Thymus (tissue), 11 donors: ENCODE results near the gene AMACR. TPM values are rescaled to one million over a fixed set of nuclear protein-coding genes. Genes with fewer than 3 reads are reported as not detected.
"Not testable (repeated sequence)": the region's sequence is repeated elsewhere in the genome, so short reads cannot be mapped to it uniquely, and the experiment has no call there.

Experiments
- DNase-seq, 9 donors: peaks; one replicate each; pipeline ENCODE4 v3.0.0-alpha.2; 2013; ENCODE audit warnings: low spot score in 9 of 9, low read depth in 6 of 9, missing footprints in 1 of 9
- H3K27ac ChIP-seq, 2 donors: one replicate each; pipeline ENCODE4 v1.5.1; 2013; ENCODE audit warnings: control low read depth in 1 of 2, low read depth in 1 of 2, low read length in 1 of 2, mild to moderate bottlenecking in 1 of 2, moderate library complexity in 1 of 2
- H3K27me3 ChIP-seq, 2 donors: one replicate each; pipeline ENCODE4 v1.5.1; 2013; ENCODE audit warnings: low read length in 1 of 2; ENCODE audit not compliant: control insufficient read depth in 2 of 2, insufficient read depth in 1 of 2
- H3K36me3 ChIP-seq, 2 donors: one replicate each; pipeline ENCODE4 v1.5.1; 2013; ENCODE audit warnings: low read length in 1 of 2, mild to moderate bottlenecking in 1 of 2, moderate library complexity in 1 of 2; ENCODE audit not compliant: control insufficient read depth in 2 of 2, insufficient read depth in 2 of 2
- H3K4me1 ChIP-seq, 2 donors: one replicate each; pipeline ENCODE4 v1.5.1; 2013; ENCODE audit warnings: low read length in 2 of 2; ENCODE audit not compliant: control insufficient read depth in 2 of 2, insufficient read depth in 2 of 2
- H3K4me3 ChIP-seq, 2 donors: one replicate each; pipeline ENCODE4 v1.5.1; 2013; ENCODE audit warnings: low read length in 2 of 2, control low read depth in 1 of 2, mild to moderate bottlenecking in 1 of 2
- H3K9me3 ChIP-seq, 2 donors: one replicate each; pipeline ENCODE4 v1.5.1; 2013; ENCODE audit warnings: low read length in 1 of 2, mild to moderate bottlenecking in 1 of 2; ENCODE audit not compliant: control insufficient read depth in 2 of 2, insufficient read depth in 1 of 2
- WGBS: extraction: QIAGEN DNeasy Blood & Tissue Kit; methylation state at CpG from one replicate; pipeline ENCODE4 v1.1.7; 2013; 5-methylcytosine and 5-hydroxymethylcytosine counted together
- polyA plus RNA-seq: library from polyadenylated mRNA; stranded (reverse); fragments of 200-250 nt; gene quantifications from one replicate; pipeline ENCODE4 v1.2.3, GENCODE V29; 2013
- total RNA-seq: library from RNA; stranded (reverse); fragments of 120-200 nt; gene quantifications from one replicate; pipeline ENCODE4 v1.2.4, GENCODE V29; 2013
- donor health status: healthy.

The AMACR gene
- total and polyA plus RNA-seq, 2 donors = 7.5 to 7.8 TPM

DNA sequence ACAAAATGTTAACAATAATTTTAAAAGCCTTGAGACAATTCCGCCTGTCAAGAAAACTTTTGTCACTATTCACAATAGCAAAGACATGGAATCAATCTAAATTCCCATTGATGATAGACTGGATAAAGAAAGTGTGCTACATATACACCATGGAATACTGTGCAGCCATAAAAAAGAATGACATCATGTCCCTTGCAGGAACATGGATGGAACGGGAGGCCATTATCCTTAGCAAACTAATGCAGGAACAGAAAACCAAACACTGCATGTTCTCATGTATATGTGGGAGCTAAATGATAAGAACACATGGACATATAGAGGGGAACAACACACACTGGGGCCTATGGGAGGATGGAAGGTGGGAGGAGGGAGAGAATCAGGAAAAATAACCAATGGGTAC lies 22.7 kb upstream of the AMACR start:
- not testable (repeated sequence) for H3K27ac ChIP-seq, H3K4me1 ChIP-seq, H3K27me3 ChIP-seq, H3K4me3 ChIP-seq, H3K9me3 ChIP-seq, DNase-seq
- 97% methylated on average over 2 of the region's 2 CpGs for WGBS
- H3K36me3 ChIP-seq = peaks cover 19 to 28% of the 10 kb centered on the region in 2 donors

DNA sequence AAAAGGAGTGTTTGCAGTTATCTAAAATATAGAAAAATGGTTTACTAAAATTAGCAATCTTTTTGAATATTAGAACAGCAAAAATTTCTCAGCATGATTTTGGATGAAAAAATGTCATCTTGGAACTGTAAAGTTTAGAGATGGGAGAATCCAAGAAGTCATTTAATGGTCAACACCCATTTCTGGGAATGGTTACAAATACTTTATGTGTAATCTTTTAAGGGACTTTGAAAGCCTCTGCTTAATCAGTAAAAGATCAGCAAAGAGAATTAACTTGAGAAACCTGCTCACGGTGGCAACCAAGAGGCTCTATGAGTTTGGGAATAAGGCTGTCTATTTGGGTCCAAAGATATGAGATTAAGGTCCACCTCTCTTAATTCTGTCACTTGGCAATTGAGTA lies 22.2 kb upstream of the AMACR start:
- Histone ChIP-seq H3K27me3 (no peaks in the 10 kb centered on the region), H3K9me3 (no peaks in the 10 kb centered on the region), H3K4me3 (no peak overlapping the region), H3K36me3 (peaks cover 13 to 23% of the 10 kb centered on the region in 2 donors), H3K27ac (no peak overlapping the region), H3K4me1 (no peaks in the 10 kb centered on the region)
- 99% methylated on average over 1 of the region's 1 CpG for WGBS
- no peak for DNase-seq

DNA sequence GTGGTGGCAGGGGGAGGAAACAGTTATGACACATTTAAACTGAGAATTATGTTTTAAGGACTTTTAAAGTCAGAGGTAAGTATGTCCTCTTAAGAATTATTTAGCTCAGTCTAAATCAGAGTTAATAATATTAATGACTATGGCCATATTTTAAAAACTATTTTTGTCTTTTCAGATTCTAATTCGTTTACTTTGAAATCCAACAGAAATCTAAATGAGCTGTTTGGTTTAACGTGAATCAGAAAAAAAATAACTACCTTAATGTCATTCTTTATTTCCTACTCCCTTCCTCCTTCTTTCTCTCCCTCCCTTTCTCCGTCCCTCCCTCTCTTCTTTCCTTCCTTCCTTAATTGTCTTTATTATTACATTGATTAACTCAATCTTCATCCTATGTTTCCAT lies 20.5 kb upstream of the AMACR start:
- Histone ChIP-seq H3K9me3 (no peaks in the 10 kb centered on the region), H3K4me1 (no peaks in the 10 kb centered on the region), H3K36me3 (peaks cover 10 to 24% of the 10 kb centered on the region in 2 donors), H3K27me3 (no peaks in the 10 kb centered on the region), H3K27ac (no peak overlapping the region), H3K4me3 (no peak overlapping the region)
- 92% methylated on average over 3 of the region's 3 CpGs for WGBS
- DNase-seq = no peak

DNA sequence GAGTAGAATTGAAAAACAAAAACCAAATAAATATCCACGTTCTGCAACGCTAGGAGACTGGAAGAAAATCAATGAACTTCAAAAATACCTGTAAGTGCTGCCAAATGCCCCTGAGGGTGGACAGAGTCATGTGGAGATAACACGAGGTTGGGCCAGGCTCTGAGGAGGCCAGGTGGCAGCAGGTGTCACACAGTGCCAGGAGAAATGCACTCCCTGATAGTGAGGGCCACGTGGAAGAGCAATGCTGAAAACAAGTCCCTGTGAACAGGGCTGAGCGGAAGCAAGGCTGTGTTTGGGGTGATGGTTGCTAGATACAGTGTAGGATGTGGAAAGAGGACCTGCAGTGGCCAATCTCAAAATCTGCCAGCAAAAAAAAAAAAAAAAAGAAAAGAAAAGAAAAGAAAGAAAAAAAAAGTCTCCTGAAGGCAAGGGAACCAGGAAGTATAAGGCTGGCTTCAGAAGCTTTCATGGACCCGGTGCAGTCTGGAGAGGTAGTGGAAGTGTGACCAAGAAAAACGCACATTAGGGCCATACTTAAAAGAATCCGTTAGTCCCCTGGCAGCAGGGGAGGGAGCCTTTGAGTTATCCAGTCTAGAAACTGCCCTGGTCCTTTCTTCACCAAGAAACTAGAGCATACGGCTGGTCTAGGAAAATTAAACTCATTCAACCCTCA lies 18.4 kb upstream of the AMACR start:
- Histone ChIP-seq H3K36me3 (peaks cover 6 to 20% of the 10 kb centered on the region in 2 donors), H3K27ac (no peak overlapping the region), H3K9me3 (no peaks in the 10 kb centered on the region), H3K27me3 (no peaks in the 10 kb centered on the region), H3K4me1 (peaks cover 5 to 12% of the 10 kb centered on the region in 2 donors), H3K4me3 (no peak overlapping the region)
- DNase-seq = no peak
- WGBS = 97% methylated on average over 9 of the region's 9 CpGs

DNA sequence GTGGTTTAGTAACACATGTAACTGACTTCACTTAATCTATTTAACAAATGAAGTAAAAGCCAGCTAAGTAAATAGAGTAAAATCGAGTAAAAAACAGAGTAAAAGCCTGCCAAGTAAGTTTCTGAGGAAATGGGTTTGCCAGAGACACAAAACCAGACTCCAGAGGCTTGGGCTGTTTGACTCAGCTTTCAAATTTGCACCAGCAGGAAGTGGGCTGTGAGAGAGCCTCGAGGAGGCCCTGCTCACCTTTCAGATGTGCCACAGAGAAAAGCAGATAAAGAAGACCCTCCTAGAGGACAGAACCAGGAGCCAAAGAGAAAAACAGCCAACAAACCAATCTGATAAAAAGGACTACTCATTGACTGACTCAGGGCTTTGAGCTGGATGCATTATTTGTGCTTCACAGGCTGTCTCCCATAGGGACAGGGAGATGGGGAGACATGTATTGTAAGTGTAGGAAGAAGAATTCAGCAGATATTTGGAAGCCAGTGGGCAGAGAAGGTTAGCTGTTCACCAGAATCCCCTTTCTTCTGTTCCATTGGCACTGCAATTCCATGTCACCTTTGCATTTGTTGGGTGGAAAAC lies 14.4 kb upstream of the AMACR start:
- Histone ChIP-seq H3K4me1 (peaks cover 6 to 12% of the 10 kb centered on the region in 2 donors), H3K27ac (peak overlapping the region; percentile 27 to 47), H3K4me3 (no peak overlapping the region), H3K9me3 (no peaks in the 10 kb centered on the region), H3K36me3 (peaks cover 10 to 11% of the 10 kb centered on the region in 2 donors), H3K27me3 (no peaks in the 10 kb centered on the region)
- DNase-seq = peak in 6 of 9 donors; percentile 29 to 85 (median 56)
- 3% methylated on average over 2 of the region's 2 CpGs for WGBS

DNA sequence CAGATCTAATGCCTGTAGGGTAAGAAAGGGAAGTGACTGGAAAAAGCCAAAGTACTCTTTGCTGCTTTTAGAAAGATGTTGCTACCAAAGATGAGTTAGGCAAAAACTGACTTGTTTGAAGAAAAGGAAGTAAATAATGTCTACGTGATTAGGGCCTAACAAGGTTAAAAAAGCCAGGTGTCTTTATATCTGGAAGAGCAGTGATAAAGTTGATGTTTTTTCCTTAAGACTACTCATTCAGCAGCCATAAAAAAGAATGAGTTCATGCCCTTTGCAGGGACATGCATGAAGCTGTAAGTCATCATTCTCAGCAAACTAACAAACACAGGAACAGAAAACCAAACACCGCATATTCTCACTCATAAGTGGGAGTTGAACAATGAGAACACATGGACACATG lies 13.5 kb upstream of the AMACR start:
- peak in 1 of 9 donors; percentile 41 for DNase-seq
- 75% methylated on average over 2 of the region's 2 CpGs for whole genome bisulfite sequencing

DNA sequence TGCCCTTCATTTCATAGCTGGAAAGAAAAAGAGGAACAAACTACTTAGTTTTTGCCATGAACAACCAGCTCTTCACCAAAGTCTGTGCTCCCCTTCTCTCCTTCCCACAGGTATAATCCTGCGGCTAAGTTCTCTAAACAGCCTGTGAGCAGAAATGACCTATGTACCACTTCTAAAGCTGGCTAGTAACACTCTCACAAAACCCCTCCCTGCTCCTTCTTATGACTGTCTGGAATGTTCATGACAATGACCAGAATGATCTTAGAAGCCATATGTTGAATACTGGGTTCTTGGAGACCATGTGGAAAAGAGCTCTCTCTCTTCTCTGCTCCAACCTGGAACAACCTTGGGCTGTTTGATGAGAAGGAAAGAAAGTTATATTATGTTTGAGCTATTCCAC lies 12.9 kb upstream of the AMACR start:
- Histone ChIP-seq H3K4me1 (peaks cover 6 to 12% of the 10 kb centered on the region in 2 donors), H3K36me3 (peaks cover 4 to 11% of the 10 kb centered on the region in 2 donors), H3K27me3 (no peaks in the 10 kb centered on the region), H3K9me3 (no peaks in the 10 kb centered on the region), H3K4me3 (no peak overlapping the region), H3K27ac (no peak overlapping the region)
- no peak for DNase-seq
- 100% methylated on average over 1 of the region's 1 CpG for WGBS

More for the DNA sequence above, 13.5 kb upstream of the AMACR start:
- H3K4me3 ChIP-seq = no peak overlapping the region
- peaks cover 6 to 12% of the 10 kb centered on the region in 2 donors for H3K4me1 ChIP-seq
- H3K27ac ChIP-seq = no peak overlapping the region
- peaks cover 9 to 11% of the 10 kb centered on the region in 2 donors for H3K36me3 ChIP-seq
- H3K27me3 ChIP-seq = no peaks in the 10 kb centered on the region
- no peaks in the 10 kb centered on the region for H3K9me3 ChIP-seq

DNA sequence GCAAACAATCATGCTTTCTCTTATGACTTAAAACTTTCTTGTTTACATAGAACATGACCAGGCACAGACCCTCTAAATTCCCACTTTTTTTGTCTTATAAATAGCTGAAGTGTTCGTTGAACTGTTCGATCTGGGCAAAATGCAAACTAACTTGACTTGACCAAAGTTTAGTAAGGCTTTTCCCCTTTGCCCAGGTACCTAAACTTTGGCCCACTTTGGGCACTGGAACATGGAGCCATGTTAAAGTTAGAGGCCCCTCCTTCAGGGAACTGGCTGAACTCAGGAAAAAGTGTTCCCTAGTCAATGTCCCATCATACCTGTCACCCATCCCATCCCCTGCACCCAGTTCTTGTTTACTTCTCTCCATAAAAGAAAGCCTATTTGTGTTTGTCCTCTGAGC lies 9.4 kb upstream of the AMACR start:
- Histone ChIP-seq H3K4me3 (no peak overlapping the region), H3K4me1 (peaks cover 3 to 8% of the 10 kb centered on the region in 2 donors), H3K27ac (no peak overlapping the region), H3K36me3 (peaks cover 0 to 4% of the 10 kb centered on the region in 2 donors), H3K9me3 (no peaks in the 10 kb centered on the region), H3K27me3 (no peaks in the 10 kb centered on the region)
- DNase-seq = no peak
- 100% methylated on average over 2 of the region's 2 CpGs for WGBS

DNA sequence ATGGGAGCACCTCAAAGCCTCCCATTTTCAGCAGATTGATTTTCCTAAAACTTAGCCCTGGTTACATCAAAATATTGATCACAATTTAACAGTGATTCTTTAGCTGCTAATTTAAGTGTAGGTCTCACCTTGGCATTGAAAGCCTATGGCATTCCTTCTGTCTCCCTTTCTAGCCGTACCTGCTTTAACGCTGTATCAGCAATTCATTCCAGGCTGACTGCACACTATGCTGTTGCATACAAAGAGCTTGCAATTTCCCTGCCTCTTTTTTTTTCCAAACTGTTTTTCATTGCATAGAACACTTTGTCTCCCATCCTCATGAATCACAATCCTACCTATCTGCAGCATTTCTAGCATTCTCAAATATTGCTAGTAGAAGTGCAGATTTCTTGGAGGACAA lies 8.9 kb upstream of the AMACR start:
- WGBS = 96% methylated on average over 2 of the region's 2 CpGs
- Histone ChIP-seq H3K4me3 (no peak overlapping the region), H3K36me3 (peaks cover 0 to 4% of the 10 kb centered on the region in 2 donors), H3K27me3 (no peaks in the 10 kb centered on the region), H3K4me1 (peaks cover 2 to 3% of the 10 kb centered on the region in 2 donors), H3K27ac (no peak overlapping the region), H3K9me3 (no peaks in the 10 kb centered on the region)
- no peak for DNase-seq
